Adipose tissue (tissue), 3 donors: ENCODE results near the gene FAM163B. TPM values are rescaled to one million over a fixed set of nuclear protein-coding genes. Genes with fewer than 3 reads are reported as not detected.

Source experiments
- H3K27ac ChIP-seq: one replicate; pipeline ENCODE4 v1.5.1; 2013; ENCODE audit warnings: low read depth, low read length
- WGBS, 3 donors: extraction: QIAGEN DNeasy Blood & Tissue Kit; methylation state at CpG; one replicate each; pipeline ENCODE4 v1.1.7; 2013; 5-methylcytosine and 5-hydroxymethylcytosine counted together
- polyA plus RNA-seq, 3 donors: library from polyadenylated mRNA; stranded (reverse); fragments of 200-250 nt; gene quantifications; one replicate each; pipeline ENCODE4 v1.2.3, GENCODE V29; 2013
- donor health status: healthy with polysubstance abuse.
- donor health status: Bipolar disorder and iron deficiency.
- donor health status: healthy.

Gene FAM163B
- polyA plus RNA-seq, 3 donors: not detected

DNA sequence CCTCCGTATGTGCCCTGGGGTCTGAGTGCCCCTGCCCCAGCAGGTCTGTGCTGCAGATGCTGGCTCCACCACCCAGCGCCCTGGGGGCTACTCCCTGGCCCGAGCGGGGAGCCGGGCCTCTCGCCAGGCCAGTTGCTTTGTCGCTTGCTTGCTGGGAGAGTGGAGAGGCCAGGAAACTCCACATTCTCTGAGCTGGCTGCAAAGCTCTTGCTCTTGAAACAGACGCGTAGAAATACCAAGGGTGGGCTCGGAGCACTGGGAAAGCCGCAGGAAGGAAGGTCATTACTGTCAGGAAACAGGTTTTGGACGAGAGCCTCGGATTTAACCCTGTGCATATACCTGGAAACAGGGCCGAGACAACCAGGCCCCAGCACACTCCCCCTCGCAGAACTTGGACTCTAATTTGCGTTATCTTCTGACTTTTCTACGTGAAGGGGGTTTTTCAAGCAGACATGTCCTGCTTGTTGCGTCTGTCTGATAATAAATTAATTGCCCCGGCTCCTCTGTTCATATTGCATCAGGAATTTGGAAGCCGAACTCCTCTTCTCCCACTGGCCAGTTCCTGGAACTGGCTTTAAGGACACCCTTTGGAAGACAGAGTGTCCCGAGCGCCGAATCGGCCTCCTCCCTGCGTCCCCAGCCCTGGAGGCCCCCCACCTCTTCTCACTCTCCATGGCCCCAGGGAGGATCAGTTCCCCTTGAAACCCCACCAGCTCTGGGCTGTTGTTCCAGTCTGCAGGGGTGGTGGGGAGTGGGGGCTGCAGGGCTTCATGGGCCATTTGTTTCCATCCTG, 63.5 kb downstream of the FAM163B start:
- H3K27ac ChIP-seq: no peak overlapping the region
- 37 to 60% (median 45%) methylated on average over 25 of the region's 25 CpGs for WGBS, 3 donors

DNA sequence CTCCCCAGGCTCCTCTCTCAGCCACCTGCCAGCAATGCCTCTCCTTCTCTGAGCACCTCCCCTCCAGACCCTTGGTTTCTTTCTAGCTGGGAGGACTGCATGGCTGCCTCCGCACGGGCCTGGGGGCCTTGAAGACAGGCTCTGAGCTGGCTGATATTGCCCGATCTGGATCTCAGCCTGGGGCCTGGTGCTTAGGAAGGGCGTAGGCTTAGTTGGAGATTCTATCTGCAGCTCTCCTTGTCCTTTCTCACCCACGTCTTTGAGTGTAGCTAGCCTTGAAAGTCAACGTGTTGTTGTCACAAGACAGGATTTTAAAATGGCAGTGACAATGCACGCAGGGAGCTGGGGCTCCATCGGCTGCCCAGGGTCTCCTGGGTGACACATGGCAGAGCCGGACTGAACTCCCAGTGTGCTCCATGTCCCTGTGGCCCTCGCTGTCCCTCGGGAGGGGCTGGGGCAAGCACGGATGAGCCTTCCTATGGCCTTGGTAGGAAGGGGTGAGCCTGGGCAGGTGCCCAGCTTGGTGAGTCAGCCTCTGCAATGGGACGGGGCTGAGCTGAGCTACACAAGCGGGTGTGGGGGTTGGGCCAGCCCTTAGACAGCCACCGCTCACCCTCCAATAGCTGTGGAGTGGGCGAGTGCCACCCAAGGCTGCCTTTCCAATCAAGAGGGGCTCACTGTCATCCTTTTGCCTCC, 65.3 kb downstream of the FAM163B start:
- no peak overlapping the region for H3K27ac ChIP-seq
- WGBS, 3 donors: 78 to 83% (median 78%) methylated on average over 15 to 16 of the region's 16 CpGs

DNA sequence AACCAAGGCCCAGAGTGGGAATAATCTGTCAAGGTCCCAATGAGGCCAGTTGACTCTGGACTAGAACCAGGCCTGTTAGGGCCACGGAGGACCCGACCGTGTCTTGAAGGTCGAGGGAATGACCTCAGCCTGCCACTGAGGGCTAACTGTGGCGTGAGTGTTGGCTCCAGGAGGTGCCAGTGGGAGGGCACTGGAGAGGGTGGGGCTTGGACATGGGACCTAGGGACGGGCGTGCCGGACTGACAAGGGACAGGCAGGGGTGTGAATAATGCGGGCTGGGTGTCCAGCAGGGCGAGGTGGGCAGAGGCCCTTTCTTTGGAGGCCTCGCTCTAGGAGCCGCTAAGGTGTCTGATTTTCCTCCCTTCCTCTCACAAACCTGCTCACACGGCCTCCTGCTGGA, 67.2 kb downstream of the FAM163B start:
- no peak overlapping the region for H3K27ac ChIP-seq
- 68 to 88% (median 86%) methylated on average over 11 to 13 of the region's 13 CpGs for WGBS, 3 donors

DNA sequence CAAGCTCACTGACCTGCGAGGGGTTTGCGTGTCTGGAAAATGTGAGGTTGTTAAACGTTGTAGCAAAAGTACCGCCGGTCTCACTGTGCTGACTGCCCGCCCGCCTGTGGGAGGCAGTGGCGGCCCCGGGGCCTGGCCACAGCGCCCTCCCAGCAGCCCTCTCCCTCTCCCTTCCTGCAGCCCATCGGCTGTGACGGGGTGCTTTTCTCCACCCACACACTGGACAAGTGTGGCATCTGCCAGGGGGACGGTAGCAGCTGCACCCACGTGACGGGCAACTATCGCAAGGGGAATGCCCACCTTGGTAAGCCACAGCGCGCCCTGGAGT, 68.5 kb downstream of the FAM163B start:
- WGBS, 3 donors: 62 to 81% (median 66%) methylated on average over 18 of the region's 18 CpGs
- H3K27ac ChIP-seq: no peak overlapping the region

DNA sequence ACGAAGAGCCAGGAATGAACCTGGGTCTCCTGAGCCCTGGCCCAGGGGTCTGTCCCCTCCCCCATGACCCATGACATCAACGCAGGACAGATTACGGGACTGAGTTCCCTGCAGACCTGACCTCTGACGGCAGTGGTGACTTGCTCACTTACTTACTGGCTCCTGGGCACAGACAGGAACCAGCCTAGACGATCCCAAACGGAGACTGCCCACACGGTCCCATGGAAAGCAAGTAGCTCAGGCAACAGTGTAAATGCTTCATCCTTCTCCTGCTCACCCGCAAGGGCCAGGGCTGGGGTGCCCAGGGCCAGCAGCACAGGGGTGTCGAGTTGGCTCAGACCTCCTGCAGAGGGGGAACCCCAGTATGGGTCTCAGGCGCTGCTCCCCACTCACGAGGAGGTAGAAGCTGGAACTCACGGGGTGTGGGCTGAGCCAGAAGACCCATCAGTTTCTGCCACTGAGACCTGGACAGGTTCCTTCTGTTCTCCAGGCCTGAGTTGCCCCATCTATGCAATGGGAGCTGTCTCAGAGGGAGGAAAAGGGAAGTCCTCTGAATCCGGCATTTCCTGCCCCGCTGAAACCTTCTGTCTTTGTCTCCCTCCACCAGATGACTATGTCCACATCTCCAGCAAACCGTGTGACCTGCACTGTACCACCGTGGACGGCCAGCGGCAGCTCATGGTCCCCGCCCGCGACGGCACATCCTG, 69.0 kb downstream of the FAM163B start:
- 44 to 66% (median 48%) methylated on average over 22 of the region's 22 CpGs for WGBS, 3 donors

DNA sequence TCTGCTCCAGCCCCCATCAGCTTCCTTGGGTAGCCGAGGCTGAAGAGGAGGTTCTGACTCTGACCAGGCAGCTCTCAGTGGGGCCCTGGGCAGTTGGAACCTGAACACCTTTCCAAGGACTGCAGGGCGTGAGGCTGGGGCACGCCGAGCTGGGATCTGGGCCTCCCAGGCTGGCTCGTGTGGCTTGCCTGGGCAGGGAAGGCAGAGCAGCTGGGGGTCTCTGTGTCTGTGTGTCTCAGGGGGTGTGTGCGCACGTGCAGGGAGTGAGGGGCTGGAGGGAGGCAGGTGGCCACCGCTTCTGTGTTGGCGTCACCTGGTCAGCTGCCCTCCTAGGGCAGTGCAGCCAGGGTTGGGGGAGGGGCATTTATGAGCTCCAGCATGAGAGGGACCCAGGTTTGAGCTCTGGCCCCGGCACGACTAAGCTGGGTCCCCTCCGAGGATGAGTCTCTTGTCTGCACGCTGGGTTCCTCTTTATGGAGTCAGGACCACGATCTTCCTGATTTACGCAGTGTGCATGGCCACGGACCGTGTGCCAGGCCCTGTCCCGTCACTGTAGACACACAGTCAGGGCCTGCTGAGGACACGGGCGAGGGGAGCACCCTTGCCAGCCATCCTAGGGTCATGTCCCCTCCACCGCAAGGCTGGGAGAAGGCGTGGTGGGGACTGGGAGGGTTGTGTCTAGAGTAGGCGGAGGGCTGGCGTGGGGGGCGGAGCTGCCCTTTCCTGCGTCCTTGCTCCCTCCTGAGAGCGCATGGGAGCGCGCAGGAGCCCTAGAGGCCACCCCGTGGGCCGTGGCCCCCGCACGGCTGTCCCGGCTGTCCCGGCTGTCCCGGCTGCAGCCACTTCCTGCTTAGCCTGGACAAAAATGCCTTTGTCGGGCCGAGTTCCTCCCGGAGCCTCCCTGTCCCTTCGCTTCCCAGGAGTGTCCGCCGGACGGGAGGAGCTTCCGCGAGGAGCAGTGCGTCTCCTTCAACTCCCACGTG, 70.0 kb downstream of the FAM163B start:
- no peak overlapping the region for H3K27ac ChIP-seq

More for the DNA sequence above, 69.0 kb downstream of the FAM163B start:
- H3K27ac ChIP-seq: no peak overlapping the region

DNA sequence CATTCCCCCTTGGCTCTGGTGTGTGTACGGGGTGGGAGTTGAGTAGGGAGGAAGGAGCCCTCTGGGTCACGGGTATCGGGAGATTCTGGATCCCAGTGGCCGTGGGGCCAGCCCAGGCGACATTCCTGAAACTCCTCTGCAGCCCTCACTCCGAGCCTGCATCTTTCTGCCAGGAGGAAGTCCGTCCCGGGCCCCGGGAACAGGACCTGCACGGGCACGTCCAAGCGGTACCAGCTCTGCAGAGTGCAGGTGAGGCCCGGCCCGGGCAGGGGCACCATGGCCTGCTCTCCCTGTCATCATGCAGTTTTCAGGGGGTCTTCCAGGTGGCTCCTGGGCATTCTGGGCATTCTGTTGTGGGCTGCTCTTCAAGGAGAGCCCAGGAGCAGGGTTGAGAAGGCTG, 71.0 kb downstream of the FAM163B start:
- H3K27ac ChIP-seq: no peak overlapping the region
- 91 to 93% (median 92%) methylated on average over 14 of the region's 14 CpGs for WGBS, 3 donors

More for the DNA sequence above, 70.0 kb downstream of the FAM163B start:
- WGBS, 3 donors: 27 to 43% (median 34%) methylated on average over 40 to 47 of the region's 47 CpGs

DNA sequence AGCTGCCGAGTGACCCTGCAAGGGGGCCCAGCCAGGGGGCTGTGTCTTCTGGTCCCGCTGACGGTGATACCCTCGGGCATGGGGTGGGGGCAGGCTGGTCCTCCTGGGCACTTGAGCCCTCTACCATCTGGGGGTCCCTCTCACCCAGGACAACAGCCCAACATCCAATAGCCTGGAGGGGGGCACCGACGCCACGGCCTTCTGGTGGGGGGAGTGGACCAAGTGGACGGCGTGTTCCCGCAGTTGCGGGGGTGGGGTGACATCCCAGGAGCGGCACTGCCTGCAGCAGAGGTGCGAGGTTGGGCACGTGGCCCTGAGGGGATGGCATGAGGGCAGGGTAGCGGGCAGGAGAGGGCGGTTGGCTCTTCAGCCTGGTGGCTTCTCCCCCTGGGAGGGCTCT, 71.9 kb downstream of the FAM163B start:
- no peak overlapping the region for H3K27ac ChIP-seq
- WGBS, 3 donors: 86 to 96% (median 96%) methylated on average over 16 of the region's 16 CpGs

DNA sequence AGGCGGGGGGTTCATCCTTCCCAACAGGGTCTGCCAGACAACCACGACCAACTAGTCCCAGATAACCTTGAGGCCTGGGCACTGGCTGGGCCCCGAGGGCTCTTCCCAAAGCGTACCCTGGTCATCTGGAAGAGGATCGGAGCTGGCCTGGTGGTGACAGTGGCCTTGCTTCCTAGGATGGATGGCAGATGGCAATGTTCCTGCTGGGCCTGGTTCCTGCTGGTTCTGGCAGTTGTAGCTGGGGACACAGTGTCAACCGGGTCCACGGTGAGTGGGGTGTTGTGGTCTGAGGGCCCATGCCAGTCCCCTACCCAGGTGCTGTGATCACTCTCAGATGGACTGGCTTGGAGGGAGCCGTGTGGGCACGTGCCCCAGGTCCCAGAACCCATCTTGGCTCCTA, 72.7 kb downstream of the FAM163B start:
- 90 to 91% (median 90%) methylated on average over 9 of the region's 9 CpGs for WGBS, 3 donors
- H3K27ac ChIP-seq: no peak overlapping the region

DNA sequence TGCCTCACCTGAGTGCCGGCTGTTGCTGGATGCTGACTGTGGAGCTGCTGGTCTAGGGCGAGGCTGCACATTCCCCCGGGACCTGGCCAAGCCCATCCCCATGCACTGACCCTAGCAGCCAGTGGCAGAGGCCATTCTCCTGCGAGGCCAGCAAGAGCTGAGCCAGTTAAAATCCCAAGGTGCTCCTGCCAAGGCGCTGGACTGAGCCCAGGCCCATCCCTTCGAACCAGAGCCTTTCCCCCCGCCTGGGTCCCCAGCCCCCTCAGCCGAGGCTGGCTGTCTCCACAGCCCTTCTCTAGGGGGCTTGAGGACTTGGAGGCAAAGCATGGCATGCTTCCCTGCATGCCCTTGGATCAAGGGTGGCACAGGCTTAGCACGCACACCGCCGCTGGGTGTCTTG, 73.1 kb downstream of the FAM163B start:
- WGBS, 3 donors: 90 to 92% (median 90%) methylated on average over 11 of the region's 11 CpGs
- H3K27ac ChIP-seq: no peak overlapping the region

DNA sequence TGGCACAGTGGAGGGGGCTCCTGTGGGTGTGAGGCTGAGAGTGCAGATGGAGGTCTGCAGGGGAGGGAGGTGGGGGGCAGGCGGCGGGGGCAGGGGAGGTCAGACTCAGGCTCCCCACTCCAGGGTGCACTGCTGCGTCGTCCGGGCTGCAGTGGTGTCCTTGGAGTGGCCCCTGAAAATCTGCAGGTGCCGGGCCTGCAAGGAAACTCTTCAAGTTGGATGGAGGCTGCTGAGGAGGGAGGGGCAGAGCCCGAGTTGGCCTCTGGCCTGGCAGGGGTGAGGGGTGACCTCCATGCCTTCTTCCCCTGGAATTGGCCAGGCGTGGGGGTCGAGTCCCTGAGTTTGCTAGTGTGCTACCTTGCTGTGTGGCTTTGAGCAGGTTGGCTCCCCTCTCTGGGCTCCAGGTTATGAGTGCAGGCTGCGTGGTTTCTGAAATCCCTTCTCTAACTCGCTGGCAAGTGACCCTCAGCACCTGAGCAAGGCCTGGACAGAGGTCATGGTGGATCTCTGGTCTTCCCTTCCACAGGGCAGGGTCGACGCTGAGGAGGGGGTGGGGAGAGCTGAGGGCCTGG, 73.8 kb downstream of the FAM163B start:
- H3K27ac ChIP-seq: no peak overlapping the region
- 38 to 73% (median 64%) methylated on average over 12 to 13 of the region's 13 CpGs for WGBS, 3 donors

DNA sequence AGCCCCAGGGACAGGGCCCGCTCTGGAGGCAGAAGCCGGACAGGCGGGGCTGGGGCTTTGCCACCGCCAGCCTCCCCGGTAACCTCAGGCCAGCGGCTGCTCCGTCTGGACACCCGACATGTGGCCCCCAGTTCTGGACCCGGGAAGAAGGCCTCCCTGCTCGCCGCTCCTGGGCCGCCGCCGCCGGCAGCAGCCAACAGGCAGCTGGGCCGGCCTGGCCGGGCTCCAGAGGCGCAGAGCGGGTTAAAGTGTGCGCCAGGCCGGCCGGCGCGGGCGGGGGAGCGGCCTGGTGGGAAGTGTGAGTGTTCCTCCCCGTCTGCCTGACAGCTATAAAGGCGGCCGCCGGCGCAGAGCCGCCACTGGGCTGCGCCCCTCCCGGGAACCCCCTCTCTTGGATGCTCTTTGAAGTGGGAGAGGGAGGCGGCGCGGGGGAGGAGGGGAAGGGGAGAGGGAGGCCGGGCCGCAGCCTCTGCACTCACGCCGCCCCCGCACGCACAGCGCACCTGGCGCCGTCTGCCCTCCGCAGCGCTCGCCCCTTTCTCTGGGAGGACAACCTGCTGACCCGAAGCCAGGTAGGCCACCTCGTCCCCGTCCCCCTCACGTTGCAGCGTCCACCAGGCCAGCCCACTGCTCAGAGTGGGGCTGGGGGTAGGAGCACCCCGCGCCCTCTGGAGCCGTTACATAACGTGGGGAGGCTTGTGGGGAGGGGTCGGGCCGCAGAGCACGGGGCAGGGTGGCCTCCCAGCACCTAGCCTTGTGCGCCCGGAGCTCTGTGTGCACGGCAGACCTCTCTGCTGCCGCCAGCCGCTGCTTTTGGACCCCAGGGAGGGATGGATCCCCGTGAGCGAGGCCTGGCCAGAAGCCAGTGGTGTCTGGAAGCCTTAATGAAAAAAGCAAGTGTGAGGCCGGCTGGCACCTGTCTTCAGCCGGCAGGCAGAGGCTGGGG, 74.6 kb downstream of the FAM163B start, which contains the start of gene ADAMTSL2:
Gene ADAMTSL2 (plus strand): TSS at position 359 of the 946 bp plus-strand sequence. CDS start 2,009 bp downstream, outside the sequence.
- 3 to 4% (median 3%) methylated on average over 59 to 68 of the region's 70 CpGs for WGBS, 3 donors
- no peak within 1 kb of the TSS for H3K27ac ChIP-seq

DNA sequence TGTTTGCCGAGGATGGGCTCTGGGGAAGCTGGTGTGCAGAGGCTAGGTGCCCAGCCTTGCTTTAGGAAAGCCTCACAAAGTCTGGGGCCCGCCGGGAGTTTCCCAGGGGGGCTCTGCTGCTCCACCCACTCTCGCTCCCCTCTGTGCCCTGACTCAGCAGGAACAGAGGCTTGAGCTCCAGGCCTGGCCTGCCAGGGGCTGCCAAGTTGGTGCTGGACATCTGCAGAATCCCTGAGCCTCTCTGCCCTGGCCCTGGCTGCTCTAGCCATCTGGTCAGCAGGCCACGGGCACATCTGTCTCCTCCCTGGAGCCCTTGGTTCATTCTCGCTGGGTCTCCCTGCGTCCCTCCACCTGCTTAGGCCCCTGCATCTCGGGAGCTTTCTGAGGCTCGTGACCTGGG, 75.3 kb downstream of the FAM163B start:
- no peak overlapping the region for H3K27ac ChIP-seq
- WGBS, 3 donors: 28 to 75% (median 34%) methylated on average over 9 of the region's 9 CpGs

DNA sequence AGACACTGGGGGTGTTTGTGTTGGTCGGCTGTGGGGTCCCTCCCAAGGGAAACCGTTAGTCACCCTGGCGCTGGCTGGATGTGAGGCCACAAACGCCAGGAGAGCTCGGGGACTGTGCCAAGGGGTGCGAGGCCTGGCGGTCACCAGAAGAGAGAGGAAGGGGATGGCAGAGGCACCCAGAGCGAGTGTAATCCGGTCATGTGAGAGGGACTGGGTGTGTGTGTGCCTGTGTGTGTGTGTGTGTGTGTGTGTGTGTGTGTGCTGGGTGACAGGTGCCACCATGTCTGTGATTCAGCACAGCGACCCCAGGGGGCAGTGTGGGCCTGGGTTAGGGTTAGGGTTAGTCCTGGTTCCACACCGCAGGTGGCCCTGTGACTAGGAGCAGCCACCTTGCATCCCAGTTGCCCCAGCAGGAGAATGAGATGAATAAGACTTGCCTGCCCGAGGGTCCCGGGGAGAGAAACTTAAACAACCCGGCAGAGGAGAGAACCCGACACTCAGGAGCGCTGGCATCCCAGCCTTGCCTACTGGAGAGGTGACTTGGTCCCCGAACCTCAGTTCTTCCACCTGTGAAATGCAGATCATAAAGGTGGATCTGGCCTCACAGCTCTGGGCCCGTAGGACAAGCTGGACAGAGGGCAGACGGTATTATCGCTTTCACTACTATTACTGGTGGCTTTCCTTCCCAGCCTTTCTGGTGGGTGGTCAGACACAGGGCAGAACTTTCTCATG, 76.1 kb downstream of the FAM163B start:
- no peak overlapping the region for H3K27ac ChIP-seq
- WGBS, 3 donors: 49 to 62% (median 54%) methylated on average over 20 of the region's 20 CpGs

DNA sequence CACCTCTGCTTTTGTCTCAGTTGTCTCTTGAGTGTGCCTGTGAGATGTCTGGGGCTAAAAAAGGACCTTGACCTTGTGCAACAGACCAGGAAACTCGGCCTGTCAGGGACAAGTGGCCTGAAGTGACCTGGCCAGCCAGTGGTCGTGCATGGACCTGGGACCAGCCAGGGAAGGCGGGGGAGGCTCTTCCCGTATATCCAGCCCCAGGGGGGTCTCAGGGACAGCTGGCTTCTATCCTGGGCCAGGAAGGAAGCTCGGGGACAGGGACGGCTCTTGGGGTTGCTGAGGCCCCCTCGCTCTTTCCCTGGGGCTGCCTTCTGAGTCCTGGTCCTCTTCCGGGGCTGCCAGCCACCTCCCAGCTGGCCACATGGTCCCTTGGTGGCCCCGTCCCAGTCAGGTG, 77.9 kb downstream of the FAM163B start:
- WGBS, 3 donors: 66 to 72% (median 67%) methylated on average over 9 of the region's 9 CpGs
- H3K27ac ChIP-seq: no peak overlapping the region

DNA sequence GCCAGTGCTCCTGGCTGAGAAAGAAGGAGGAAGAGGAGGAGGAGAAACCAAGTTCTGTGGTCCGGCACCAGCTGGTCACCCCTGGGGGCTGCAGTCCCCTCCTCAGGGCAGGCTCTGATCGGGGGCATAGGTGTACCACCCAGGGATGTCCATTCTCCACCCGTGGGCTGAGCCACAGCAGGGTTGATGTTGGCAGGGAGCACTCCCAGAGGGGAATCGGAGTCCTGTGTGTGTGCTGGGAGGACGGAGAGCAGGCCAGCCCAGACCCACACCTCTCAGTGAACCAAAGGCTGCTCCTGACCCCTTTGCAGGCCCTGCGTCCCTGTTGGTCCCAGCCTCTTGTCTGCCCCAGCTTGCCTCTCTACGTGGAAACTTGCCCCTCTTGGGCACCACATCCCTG, 79.3 kb downstream of the FAM163B start:
- 87 to 98% (median 88%) methylated on average over 7 of the region's 7 CpGs for WGBS, 3 donors
- no peak overlapping the region for H3K27ac ChIP-seq
